Colonic mucosa (tissue), 4 donors: ENCODE data around the gene ANO8. TPM values are rescaled to one million over a fixed set of nuclear protein-coding genes. Genes with fewer than 3 reads are reported as not detected.

Experiments used
- DNase-seq: peaks from one replicate; pipeline ENCODE4 v3.0.0-alpha.2; 2020
- H3K27ac ChIP-seq: fragments of 200-600 bp; one replicate; pipeline ENCODE4 v1.8.0; 2021
- H3K27me3 ChIP-seq: fragments of 200-600 bp; one replicate; pipeline ENCODE4 v1.8.0; 2021
- H3K36me3 ChIP-seq: fragments of 200-600 bp; one replicate; pipeline ENCODE4 v1.8.0; 2021
- H3K4me1 ChIP-seq: fragments of 200-600 bp; one replicate; pipeline ENCODE4 v1.8.0; 2021; ENCODE audit warnings: mild to moderate bottlenecking
- H3K4me3 ChIP-seq: fragments of 200-600 bp; one replicate; pipeline ENCODE4 v1.8.0; 2021
- H3K9ac ChIP-seq, 2 donors: one replicate each; pipeline ENCODE4 v1.7.0; 2013; ENCODE audit warnings: control low read depth in 2 of 2, low read depth in 2 of 2, low read length in 2 of 2
- H3K9me3 ChIP-seq: fragments of 200-600 bp; one replicate; pipeline ENCODE4 v1.8.0; 2021
- CTCF ChIP-seq: fragments of 200-600 bp; IDR thresholded peaks from one replicate; pipeline ENCODE4 v1.8.0; 2022; ENCODE audit warnings: antibody characterized with exemption, mild to moderate bottlenecking
- intact Hi-C: fragments of 100-400 bp; cut with DNase I; formaldehyde crosslinking; loops from one replicate; pipeline ENCODE4 v1.14.1; 2022
- total RNA-seq, 2 donors: library from RNA; stranded (reverse); fragmentation: NEBNext Ultra II Directional in 1 of 2; extraction: Animal tissue kit (Norgen Biotek cat#: 25700) in 1 of 2; gene quantifications; one replicate each; pipeline ENCODE4 v1.2.1, GENCODE V29; 2021
- donor health status: healthy.
- donor health status: DM: no; HTN: no; CAD: no.
- donor health status: DM: no; HTN: no; CAD: no.

The ANO8 gene
- total RNA-seq, 2 donors from 2014 or later, result 8.9 to 13.7 TPM

GRCh38 chr19:17309198-17309964 lies 25.3 kb downstream of the ANO8 start, which contains the start of gene DDA1:
Gene DDA1 (plus strand): TSS chr19:17309563. CDS start chr19:17309655, 92 bp downstream.
- Histone ChIP-seq H3K36me3 (no peaks in the 10 kb centered on the region), H3K9ac (peak within 1 kb of the TSS; percentile 73 to 94), H3K4me3 (peak within 1 kb of the TSS; percentile 74), H3K27ac (peak within 1 kb of the TSS; percentile 60), H3K27me3 (no peaks in the 10 kb centered on the region), H3K9me3 (no peaks in the 10 kb centered on the region), H3K4me1 (peaks cover 14% of the 10 kb centered on the region)
- TF ChIP-seq CTCF, result no peak
- peak; percentile 99 for DNase-seq
- intact Hi-C loops, result no loop called here

- DNase-seq, result no peak
- no peak for TF ChIP-seq CTCF
- intact Hi-C loops, result no loop called here
- Histone ChIP-seq H3K9me3 (no peaks in the 10 kb centered on the region), H3K27me3 (no peaks in the 10 kb centered on the region), H3K4me1 (peaks cover 18% of the 10 kb centered on the region), H3K4me3 (no peak overlapping the region), H3K27ac (no peak overlapping the region), H3K36me3 (no peaks in the 10 kb centered on the region), H3K9ac (no peak overlapping the region)
Measured at GRCh38 chr19:17307876-17308377, 26.7 kb downstream of the ANO8 start.

- Histone ChIP-seq H3K27me3 (no peaks in the 10 kb centered on the region), H3K36me3 (no peaks in the 10 kb centered on the region), H3K4me3 (peak overlapping the region; percentile 72), H3K9me3 (no peaks in the 10 kb centered on the region), H3K27ac (peak overlapping the region; percentile 93), H3K4me1 (peaks cover 24% of the 10 kb centered on the region), H3K9ac (peak overlapping the region; percentile 72 to 94)
- intact Hi-C loops, result no loop called here
- TF ChIP-seq CTCF, result no peak
- no peak for DNase-seq
Measured at GRCh38 chr19:17306285-17306714, 28.4 kb downstream of the ANO8 start.

- H3K4me3 ChIP-seq, result peak within 1 kb of the TSS; percentile 72
- H3K9ac ChIP-seq, result peak within 1 kb of the TSS; percentile 72 to 94
- DNase-seq, result peak; percentile 97
- no peaks in the 10 kb centered on the region for H3K36me3 ChIP-seq
- H3K27me3 ChIP-seq, result no peaks in the 10 kb centered on the region
- H3K27ac ChIP-seq, result peak within 1 kb of the TSS; percentile 93
- peaks cover 22% of the 10 kb centered on the region for H3K4me1 ChIP-seq
- no peaks in the 10 kb centered on the region for H3K9me3 ChIP-seq
- intact Hi-C loops, result loop anchor here (2.0 kb wide), 1 partner anchor 29 kb away; the partner anchor contains the start of gene ANO8
- TF ChIP-seq CTCF, result peak; percentile 63
Measured at GRCh38 chr19:17305517-17306284, 29.0 kb downstream of the ANO8 start, which contains the start of gene MRPL34. Gene MRPL34 (plus strand): TSS chr19:17305872. CDS start chr19:17305893, 21 bp downstream.

GRCh38 chr19:17305216-17305516 lies 29.5 kb downstream of the ANO8 start:
- no peaks in the 10 kb centered on the region for H3K36me3 ChIP-seq
- no peak for TF ChIP-seq CTCF
- H3K4me3 ChIP-seq, result peak overlapping the region; percentile 72
- DNase-seq, result no peak
- intact Hi-C loops, result loop anchor here (2.0 kb wide), 1 partner anchor 30 kb away; the partner anchor contains the start of gene ANO8
- H3K27me3 ChIP-seq, result no peaks in the 10 kb centered on the region
- peaks cover 16% of the 10 kb centered on the region for H3K4me1 ChIP-seq
- no peaks in the 10 kb centered on the region for H3K9me3 ChIP-seq
- H3K9ac ChIP-seq, result peak overlapping the region in 1 of 2 donors; percentile 94
- peak overlapping the region; percentile 93 for H3K27ac ChIP-seq
